Astrocyte of the spinal cord (primary cell): ENCODE data around the gene TTC39C.

ENCODE experiments used
- DNase-seq: peaks from one replicate; pipeline ENCODE4 v3.0.0; 2011; ENCODE audit warnings: low read depth, low spot score
- H3K4me3 ChIP-seq: 2 replicates; pipeline ENCODE4 v1.5.1; 2011; ENCODE audit warnings: low read depth, mild to moderate bottlenecking, low read length, moderate library complexity
- CTCF ChIP-seq: IDR thresholded peaks from 2 replicates; pipeline ENCODE4 v1.5.1; 2012; ENCODE audit warnings: low read depth, mild to moderate bottlenecking, low read length, inconsistent platforms
- in situ Hi-C: cut with HindIII; loops from 2 replicates; pipeline ENCODE4 v1.10.0; 2017; ENCODE audit warnings: low sequenced_read_pairs

TTC39C gene

GRCh38 chr18:23981369-23981980 is 33.1 kb upstream of the TTC39C start:
- H3K4me3 ChIP-seq: no peak overlapping the region
- TF ChIP-seq CTCF: no peak
- in situ Hi-C loops: no loop called here
- DNase-seq: no peak

DNA sequence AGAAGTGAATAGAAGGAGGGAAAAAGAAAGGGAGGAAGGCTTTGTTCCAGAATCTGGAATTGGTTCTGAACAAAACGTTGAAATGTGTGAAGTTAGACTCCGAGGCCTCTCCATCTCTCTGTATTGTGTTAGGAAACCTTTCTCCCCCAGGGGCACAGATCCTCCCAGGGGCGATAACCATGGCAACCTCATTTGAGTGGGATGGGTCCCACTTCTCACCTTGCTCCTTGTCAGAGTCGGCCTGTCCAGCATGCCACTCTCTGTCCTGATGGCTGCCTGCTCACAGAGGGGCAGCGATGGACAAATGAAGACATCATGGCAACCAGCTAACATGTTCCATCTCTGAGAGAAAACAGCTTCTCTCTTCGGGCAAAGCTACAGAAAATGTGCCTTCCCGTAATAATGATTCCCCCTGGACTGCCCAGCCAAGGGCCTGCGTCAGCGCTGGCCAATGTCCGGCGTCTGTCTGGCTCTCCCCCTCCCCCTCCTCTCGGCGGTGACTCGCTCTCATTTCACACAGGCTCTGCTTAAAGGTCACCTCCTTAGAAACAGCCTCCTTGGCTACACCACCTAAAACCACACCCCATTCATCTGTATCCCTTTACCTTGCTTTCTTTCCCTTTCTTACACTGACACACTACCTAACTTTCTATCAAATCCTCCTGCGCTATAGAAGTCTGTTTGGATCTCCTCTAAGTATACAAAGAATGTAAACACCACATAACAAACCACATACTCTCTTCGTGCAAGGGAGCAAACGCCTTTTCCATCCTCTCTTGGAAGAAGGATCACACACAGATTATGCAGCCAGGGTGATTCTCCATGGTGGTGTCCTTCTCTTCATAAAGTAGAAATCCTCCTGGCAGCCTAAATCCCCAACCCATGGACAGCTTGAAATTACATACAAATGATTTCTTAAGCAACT is 32.1 kb upstream of the TTC39C start:
- in situ Hi-C loops: no loop called here
- DNase-seq: peak; percentile 81
- no peak for TF ChIP-seq CTCF
- H3K4me3 ChIP-seq: no peak overlapping the region

DNA sequence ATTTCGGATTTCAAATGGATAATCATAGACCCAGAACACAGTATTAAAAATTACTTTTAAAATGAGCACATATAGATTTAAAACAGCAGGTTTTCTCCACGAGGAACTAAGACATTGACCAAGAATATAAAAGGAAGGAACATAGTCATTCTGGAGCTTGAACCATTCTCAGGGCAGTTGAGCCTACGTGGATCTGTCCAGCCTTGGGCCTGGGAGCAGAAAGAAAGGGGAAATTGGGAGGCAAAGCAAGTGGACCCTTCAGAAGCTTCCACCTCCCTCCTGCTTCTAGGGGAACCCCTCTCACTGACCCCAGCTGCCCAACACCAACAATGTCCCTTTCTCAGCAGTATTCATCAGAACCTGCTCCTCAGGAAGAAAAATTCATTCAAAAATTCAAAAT is 31.4 kb upstream of the TTC39C start:
- DNase-seq: no peak
- in situ Hi-C loops: no loop called here
- H3K4me3 ChIP-seq: no peak overlapping the region
- TF ChIP-seq CTCF: no peak

- no peak for DNase-seq
- TF ChIP-seq CTCF: no peak
- no peak overlapping the region for H3K4me3 ChIP-seq
- in situ Hi-C loops: no loop called here
These were observed 27.8 kb upstream of the TTC39C start for GRCh38 chr18:23986600-23987359.

DNA sequence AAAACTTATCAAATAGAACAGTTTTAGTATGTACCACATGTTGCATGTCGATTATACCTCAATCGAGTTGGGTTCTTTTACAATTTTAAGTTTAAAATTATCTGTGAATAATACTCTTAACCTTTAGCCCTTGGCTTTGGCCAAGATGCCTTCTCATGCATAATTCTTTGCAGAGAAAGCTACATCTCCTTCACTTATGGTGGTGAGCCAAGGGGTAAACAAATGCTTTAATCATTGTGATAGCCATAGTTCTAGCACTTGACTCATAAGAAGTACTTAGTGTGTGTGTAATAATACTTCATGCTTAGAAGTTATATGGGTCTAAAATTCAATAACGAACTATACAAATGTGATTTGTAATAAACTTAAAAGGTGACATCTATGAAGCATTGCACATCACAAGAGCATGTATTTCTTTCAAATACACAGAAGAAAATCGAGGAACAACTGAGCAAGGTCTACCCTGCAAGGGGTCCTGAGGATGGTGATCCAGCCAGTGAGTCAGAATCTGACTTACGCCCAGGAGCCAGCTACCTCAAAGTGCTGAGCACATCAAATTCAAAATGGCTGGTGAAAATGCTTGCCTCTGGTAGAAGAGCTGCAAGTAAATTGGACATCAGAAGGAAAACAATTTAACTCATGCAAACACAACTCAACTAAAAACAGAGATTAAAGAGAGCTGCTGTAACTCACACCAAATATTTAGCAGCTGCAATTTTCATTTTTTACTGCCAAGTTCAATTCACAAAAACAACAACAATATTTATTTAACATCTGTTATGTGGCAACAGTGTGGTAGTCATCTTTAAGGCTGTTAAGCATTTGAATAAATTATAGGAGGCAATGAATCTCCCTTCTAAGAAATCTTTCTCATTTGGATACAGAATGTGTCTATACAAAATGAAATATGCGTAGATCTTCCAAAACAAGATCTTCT is 23.8 kb upstream of the TTC39C start:
- in situ Hi-C loops: no loop called here

More for the DNA sequence above, 23.8 kb upstream of the TTC39C start:
- no peak overlapping the region for H3K4me3 ChIP-seq
- no peak for TF ChIP-seq CTCF
- DNase-seq: peak; percentile 28
